DMS79 (cell line): Measurements from ENCODE around the gene SLC5A1.

ENCODE experiments used
- DNase-seq: peaks from one replicate; lab custom pipeline; 2025; lab: John Stamatoyannopoulos, UW

The SLC5A1 gene

DNA sequence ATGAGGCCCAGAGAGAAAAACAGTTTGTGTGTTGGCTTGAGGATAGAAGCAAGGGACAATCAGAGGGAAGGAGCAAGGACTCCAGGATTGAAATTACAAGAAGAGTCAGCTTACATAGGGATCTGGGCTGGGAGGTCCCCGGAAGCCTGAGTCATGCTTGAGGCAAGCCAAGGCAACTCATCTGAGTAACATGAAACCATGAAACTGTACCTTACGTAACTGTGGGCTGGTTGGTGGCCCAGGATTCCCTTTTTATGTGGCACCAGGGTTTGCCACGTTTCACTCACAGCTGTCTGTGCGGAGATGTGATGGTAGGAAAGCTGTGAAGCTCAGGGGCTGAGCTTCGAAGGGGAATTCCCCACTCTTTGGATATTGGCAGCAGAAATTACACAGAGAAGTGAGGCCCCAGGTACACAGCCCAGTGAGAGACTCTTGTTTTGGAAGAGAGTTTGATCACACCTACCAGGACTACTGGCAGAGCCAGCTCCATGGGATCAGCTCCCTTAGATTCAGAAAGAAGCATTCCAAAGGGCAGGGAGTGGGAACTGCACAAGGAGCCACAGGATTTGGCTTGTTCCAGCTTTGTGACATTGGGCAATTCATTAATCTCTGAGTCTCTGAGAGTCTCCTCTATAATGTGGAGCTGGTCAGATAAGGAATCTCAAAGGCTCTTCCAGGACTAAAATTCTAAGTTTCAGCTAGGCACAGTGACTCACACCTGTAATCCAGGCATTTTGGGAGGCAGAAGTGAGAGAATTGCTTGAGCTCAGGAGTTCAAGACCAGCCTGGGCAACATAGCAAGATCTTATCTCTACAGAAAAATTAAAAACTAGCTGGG is 7.8 kb downstream of the SLC5A1 start:
- DNase-seq, result no peak

DNA sequence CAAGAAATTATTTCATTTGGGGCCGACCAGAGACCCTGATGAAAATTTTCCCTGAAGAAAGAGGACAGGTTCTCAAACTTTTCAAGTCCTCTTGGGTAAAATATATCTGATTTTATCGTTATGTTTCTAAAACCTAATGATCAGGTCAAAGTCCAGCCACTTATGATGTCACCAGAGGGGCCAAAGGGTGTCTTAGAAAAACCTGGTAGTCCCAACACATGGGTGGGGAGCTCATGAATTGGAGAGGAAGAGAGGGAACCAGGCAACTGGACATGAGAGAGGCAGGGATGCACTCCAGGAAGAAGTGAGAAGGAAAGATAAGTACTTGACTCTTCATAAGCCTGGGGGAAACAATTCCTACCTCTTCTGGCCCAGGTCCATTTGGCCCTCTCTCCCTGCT is 9.2 kb downstream of the SLC5A1 start:
- DNase-seq, result no peak

DNA sequence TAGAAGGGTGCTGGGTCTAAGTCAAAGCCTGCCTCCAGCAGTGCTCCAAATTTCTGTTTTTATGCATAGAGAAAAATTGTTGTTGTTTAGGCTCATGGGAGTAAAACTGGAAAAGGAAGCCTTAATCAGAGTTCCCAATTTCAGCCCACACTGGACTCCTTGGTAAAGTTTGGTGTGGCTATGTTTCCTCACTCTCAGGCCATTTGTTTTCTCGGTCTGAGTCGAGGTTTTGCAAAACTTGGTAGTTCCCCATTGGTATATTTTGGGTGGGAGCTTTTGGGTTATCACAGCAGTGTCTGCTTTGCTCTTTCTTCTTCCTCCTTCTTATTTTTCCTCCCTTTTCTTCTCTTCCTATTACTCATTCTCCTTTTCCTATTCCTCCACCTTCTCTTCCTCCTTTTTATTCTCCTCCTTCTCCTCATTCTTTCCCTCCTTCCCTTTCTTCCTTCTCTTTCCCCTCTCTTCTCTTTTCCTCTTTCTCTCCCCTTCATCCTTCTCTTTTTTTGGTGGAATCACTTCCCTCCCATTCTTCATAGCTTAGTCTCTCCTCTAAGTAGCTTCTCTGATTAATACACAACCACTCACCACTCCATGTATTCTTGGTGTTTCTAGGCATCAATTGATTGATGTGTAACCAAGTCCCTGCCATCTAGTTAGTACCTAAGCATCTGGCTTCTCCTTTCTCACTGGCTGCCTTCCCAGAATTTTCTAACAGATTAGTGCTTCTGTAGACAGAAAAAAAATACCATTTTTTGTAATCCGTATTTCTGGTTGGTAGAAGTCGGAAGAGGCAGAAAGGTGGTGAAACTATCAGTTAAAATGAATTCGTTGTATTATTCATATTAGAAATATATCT is 10.1 kb downstream of the SLC5A1 start:
- no peak for DNase-seq

DNA sequence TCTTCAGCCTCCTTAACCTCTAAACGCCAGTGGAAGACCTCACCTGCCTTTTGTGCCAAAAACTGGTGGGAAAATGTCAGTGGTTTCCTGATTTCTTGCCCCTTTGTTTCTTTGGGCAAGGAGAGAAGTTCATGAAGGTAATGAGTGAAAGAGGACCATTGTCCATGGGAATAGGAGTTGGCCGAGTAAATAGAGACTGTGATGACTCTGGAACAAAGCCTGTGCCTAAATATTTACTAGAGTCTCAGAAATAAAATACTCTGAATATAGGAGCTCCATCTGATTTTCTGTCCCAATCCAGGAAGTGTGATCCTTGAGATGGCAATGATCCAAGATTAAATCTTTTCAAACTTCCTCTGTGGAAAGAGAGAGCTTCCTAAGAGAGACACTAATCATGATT is 12.0 kb downstream of the SLC5A1 start:
- no peak for DNase-seq

DNA sequence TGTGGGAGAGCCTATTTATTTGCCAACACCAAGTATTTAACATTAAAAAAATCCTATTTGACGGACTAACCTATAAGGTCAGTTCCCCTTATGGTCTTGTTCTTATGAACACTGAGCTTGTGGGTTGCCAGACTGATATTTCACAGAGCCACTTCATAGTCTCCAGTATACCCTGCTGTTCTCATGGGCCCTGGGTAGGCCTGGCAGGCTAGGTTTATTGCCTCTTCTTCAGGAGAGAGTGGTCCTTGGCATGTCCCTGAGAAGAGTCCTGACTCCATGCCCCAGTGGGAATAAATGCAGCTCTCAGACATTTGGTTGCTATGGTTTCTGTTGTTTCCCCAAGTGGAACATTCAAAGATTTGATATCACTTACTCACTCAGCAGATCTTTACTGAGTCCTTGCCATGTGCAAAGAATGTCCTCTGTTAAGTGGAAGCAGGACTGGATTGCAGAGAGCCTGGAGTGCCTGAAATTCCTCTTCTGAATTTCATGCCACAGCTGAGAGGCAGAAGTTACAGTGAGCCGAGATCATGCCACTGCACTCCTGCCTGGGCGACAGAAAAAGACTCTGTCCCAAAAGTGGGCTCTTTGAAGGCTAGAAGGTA is 15.7 kb downstream of the SLC5A1 start:
- peak; percentile 36 for DNase-seq

DNA sequence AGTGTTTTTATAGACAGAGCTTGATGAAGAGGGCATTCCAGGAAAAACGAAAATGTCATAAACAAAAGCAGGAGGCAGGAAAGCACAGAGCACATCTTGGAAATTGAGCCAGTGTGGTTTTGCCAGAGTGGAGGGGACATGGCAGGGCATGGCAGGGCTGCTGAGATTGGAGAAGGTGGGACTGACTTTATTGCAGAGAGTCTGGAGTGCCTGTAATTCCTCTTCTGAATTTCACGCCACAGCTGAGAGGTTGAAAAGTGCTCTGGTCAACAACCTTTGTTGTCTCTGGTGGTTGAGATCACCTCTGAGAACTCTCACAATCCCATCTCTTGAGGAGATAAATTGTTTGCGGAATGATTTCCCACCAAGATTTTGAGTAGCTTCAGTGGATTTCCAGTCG is 16.4 kb downstream of the SLC5A1 start:
- DNase-seq, result no peak

DNA sequence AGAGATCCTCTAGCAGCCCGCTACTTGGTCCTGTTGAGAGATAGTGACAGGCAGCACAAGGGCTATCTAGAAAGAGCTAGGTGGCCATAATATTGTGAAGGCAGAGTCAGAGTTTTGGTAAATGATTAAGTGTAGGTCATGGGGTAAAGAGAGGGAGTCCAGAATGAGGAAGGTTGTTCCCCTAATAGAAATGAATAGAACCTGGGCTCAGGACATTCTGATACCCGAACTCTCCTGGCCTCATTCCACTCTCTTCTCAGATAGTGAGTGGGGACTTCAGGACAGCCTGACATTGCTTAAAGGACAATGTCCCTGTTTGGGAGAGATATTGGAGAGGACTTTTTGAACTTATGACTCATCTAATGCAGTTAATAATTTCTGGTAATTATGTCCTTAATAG is 20.6 kb downstream of the SLC5A1 start:
- DNase-seq, result no peak

DNA sequence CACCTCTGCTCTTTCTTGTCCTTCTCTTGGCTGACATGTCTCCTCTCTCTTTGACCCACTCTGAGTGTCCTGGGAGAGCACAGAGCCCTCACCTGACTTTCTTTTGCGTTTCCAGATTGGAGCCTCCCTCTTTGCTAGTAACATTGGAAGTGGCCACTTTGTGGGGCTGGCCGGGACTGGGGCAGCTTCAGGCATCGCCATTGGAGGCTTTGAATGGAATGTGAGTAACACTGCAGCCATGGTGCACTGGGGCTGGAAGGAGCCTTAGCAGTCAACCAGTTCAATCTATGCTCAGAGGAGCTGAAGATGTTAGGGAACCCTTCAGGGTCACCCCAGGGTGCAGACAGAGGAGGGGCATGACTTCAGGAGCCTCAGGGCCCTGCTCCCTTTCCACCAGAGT is 23.8 kb downstream of the SLC5A1 start:
- no peak for DNase-seq

DNA sequence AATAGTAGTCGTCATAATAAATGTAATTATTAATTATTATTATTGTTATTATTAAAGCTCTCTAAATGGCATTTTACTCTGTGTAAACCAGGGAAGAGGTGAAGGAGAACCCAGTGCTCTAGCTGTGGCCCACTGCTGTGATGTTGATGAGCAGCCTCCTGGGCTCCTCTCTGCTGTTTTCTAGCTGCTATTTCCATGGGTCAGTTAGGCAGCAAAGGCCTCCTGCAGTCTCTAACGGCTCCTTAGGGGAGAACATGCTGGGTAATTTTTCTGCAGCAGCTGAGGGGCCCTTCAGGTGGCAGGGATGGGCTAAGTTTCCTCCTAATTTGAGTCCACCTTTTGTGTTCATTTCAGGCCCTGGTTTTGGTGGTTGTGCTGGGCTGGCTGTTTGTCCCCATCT is 24.6 kb downstream of the SLC5A1 start:
- no peak for DNase-seq

DNA sequence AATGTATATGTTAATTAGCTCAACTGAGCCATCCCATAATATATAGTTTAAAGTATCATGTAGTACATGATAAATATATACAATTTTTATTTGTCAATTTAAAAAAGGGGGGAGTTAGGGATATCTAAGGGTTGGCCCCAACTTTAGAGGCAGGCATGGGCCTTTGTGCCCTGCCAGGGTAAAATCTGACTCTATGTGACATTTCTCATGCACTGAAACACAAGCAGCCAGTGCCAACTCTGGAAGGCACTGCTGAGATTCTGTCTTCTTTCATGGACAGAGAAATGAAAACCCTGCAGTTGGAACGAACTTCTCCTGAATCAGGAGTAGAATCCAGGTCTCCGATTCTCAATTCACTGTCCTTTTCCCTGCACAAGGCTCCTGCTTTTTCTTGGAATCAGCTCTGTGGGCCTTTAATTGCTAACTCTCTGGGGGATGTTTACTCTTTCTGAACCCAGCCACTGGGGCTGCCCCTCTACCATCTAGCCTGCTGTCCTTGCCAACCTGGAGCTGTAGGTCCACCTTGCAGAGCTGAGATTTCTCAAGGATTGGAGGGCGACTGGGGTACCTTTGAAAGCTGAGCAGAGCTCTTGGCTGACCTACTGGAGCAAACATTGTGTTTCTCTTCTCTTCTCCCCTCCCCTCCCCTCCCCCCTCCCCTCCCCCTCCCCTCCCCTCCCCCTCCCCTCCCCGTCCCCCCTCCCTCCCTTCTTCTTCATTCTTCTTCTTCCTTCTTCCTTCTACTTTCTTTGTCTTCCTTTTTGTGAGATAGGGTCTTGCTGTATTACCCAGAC is 26.7 kb downstream of the SLC5A1 start:
- no peak for DNase-seq

DNA sequence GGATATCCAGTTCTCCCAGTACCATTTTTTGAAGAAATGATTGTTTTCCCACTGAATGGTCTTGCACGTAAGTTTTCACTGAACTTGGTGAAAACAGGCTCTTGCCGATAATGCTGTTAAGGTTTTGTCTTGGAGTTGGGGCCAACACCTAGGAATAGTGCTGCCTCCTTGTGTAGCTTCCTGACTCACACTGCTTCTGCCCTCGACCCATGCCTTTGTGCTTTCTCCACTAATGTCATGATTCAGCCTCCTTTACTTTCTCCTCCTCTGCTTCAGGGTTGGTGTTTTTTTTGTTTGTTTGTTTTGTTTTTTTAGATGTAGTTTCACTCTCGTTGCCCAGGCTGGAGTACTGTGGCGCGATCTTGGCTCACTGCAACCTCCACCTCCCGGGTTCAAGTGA is 30.2 kb downstream of the SLC5A1 start:
- DNase-seq, result no peak

DNA sequence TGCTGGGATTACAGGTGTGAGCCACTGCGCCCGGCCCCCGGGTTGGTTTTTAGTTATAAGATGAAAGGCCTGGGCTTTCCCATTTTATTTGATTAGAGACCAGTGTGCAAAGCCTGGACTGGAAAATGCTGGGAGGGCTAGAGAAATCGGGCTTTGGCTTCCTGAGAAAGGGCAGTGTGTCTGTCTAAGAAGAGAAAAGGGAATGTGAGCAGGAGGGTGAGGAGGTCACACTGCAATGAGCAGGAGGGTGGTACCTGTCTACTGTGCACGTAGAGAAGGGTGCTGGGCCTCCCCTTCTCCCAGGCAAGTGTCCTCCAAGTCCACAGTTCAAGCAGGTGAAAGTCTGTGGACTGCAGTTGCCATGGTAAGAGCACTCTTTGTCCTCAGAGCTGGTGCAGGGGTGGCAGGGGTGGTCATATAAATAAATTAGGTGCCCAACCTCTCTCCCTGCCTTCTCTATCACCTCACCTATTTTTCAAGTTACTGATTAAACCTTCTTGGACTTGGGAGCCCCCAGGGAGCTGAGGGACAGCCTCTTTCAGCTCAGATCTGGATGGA is 30.8 kb downstream of the SLC5A1 start:
- no peak for DNase-seq

DNA sequence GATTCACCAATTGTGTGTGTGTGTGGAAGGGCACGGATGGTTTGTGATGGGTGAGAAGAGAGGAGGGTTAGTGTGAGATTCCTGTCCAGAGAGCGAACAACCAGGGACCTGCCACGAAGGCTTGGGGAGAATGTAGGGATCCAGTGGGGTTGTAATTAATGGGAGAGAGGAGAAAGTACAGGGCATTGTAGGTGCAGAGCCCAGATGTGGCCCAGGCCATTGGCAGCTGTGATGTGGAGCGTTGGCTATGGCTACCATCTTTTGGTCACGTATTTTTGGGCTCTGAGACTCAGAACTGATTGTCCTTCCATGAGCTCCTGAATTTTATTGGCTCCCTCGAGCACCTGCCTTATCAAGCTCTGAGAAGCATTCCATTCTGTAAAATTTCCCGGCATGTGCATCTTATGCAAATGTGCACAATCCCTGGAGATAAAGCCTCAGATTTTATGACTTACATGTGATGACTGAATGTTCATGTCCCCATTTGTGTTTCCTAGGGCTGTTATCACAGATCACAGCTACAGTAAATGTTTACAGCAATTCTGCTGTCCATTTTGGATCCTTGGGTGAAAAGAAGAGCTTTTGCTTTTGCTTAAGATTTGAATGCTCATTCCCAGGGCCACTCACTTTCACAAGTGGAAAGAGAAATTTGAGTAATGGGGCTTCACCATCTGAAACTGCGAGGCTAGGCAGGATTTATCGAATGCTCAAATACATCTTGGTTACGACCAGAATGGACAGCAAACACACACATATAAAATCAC is 33.1 kb downstream of the SLC5A1 start:
- DNase-seq, result no peak

DNA sequence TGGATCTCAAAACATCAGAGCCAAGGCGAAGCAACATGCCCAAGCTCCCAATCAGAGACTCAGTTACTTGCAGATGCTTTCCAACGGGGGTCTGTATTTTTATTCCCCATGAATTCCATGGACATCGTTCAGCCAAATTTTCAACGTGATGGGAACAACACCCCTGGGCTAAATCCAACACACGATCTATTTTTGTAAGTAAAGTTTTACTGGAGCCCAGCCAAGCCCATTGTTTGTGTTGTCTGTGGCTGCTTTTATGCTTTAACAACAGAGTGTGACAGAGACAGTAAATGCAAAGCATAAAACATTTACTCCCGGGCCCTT is 33.7 kb downstream of the SLC5A1 start:
- no peak for DNase-seq

DNA sequence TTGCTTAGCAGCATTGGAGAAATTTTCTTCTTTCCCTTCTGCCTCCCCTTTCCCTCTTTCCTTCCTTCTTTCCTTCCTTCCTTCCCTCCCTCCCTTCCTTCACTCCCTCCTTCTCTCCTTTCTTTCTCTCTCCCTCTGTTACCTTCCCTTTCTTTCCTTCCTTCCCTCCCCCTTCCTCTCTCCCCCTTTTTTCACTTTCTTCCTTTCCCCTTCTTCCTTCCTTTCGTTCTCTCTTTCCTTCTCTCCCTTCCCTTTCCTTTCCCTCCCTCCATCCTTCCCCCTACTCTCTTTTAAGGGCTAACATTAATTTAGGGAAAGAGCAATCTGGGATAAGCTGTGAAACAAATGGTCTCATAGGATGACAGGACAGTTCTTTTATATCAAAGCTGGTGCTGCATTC is 34.1 kb downstream of the SLC5A1 start:
- no peak for DNase-seq

DNA sequence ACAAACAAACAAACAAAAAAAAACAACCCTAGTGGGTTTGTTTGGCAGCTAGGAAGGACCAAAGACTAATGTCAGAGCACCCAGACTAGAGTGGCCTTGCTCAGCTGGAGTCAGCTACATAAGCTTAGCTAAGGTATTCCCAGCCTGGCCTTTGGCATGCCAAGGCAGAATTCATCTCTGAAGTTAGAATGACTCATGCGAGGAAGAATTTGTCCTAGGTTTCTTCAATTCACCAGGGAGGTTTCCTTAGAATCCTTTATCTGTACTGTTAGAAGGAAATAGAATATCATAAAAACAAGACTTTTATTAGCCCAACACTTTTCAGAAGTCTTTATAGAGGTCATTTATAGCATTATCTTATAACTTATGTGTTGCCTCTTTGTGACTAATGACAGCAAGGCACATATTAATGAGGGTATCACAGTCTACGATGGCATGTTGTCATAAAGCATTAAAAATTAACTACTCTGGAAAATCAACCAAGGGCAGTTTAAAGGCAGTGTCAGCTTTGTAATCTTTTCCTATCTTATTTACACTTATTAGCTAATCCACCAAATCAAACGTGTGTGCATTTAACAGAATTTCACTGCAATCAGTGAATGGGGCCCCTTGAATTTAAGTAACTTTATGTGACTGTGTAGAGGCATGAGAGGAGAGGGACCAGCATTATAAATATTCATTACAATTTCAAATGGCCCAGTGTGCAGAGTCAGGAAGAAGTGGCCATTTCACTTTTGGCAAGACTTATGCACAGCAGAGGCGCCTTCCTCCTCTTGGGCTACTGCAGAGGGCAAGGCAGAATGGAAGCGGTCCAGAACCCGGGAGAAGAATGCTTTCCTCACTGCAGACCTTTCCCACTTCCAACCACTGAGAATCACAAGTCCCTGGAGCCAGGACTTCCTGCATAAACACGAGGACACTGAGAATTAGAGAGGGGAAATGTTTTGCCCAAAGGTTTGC is 36.3 kb downstream of the SLC5A1 start:
- DNase-seq, result no peak

DNA sequence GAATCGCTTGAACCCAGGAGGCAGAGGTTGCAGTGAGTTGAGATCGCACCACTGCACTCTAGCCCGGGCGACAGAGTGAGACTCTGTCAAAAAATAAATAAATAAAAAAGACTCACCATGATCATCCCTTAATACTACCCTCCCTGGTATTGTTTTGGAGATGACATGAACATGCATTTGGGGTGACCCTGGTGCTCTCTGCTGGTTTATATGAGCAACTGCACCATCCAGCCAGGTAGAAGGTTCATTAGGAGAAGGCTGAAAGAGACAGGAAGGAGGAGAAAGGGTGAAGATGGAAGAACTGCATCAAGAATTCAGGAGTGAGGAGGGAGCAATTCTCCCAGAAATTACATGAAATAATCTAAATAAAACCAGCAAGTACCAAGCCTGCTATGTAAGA is 37.8 kb downstream of the SLC5A1 start:
- no peak for DNase-seq

DNA sequence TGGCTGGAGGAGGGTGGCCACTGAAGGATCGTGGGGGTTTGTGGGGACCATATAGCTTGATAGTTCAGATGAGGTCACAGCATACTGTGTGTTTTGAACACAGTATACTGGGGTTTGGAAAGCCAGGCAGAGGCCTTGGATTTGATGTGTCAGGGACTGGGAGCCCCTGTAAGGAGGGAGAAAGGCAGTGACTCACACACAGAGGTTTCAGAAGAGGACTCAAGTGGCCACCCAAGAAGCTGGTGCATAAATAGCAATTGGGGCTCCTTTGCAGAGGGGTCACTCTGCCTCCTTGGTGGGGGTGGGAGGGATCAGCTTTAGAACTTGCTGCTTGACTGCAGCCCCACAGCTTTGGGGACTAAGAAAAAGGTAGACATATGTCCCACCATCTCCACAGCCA is 39.3 kb downstream of the SLC5A1 start:
- DNase-seq, result no peak

DNA sequence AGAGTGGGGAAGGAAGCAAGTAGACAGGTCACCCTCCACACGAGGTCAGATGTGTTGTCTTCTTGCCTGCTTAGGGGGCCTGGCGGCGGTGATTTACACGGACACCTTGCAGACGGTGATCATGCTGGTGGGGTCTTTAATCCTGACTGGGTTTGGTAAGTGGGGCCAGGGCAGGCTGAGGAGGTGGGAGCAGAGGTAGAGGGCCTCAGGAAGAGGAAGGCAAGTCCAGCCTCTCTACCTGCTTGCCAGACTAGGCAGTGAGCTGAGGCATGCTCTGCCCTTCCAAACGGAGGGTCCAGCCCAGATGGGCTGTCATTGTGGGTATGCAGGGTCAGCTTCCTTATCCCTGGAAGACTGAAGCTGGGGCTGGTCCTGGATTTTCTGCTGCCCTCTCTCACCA is 39.9 kb downstream of the SLC5A1 start:
- DNase-seq, result no peak

DNA sequence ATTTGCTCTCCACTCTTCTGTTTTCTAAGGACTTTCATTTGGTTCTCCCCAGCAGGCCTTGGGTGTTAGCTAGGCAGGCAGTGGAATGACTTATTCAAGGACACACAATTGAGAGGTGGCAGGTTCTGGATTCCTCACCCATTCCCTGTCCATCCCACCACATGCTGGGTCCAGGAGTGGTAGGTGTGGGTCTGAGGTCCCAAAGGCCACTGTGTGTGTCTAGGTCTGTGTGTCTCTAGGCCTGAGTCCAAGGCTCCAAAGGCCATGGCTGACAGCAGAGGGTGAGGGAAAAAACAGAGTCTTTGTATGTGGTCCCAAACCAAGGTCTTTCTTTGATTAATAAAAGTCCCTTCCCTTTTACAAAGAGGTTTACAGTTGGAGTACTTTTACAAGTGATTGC is 40.8 kb downstream of the SLC5A1 start:
- DNase-seq, result no peak
